GM18499 (cell line): ENCODE results near the gene ARNT2.
"Not testable (repeated sequence)": the region's sequence is repeated elsewhere in the genome, so short reads cannot be mapped to it uniquely, and the experiment has no call there.

ENCODE experiments used
- ATAC-seq: cut with Tn5 transposase; IDR thresholded peaks from one replicate; pipeline ENCODE4 v1.9.1; 2021; ENCODE audit warnings: moderate number of reproducible peaks; ENCODE audit not compliant: insufficient read depth, unreplicated experiment

Gene ARNT2

GRCh38 chr15:80637747-80638146 lies 233.6 kb downstream of the ARNT2 start:
- ATAC-seq = no peak

- no peak for ATAC-seq
These were observed 234.5 kb downstream of the ARNT2 start for GRCh38 chr15:80638553-80639167.

- no peak for ATAC-seq
These were observed 235.0 kb downstream of the ARNT2 start for GRCh38 chr15:80639168-80639555.

DNA sequence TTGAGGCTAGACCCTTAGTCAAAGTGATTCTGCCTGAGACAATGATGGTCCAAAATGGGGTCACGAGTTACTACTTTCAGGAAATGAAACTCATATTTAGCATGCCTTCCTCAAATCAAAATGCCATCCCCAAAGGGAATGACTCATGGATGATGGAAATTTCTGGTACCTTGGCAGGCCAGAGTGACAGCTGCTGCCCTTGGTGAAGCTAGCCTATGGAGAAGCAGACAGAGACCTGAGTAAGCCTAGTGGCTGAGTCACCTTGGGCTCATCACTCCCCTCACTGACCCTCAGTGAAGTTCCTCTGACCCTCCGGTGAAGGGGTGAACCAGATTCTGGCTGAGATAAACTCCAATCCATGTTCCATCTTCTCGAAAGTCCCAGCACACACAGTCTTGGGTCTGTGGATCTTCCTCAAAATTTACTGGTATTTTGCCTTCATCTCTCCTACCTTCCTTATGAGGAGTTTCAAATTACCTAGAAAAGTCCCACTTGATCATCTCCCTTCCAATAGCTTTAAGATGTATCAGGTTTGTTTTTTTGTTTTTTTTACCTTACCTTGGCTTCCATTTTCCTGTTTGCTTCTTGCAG lies 236.4 kb downstream of the ARNT2 start:
- ATAC-seq = no peak

GRCh38 chr15:80641384-80641783 lies 237.2 kb downstream of the ARNT2 start:
- ATAC-seq = no peak

DNA sequence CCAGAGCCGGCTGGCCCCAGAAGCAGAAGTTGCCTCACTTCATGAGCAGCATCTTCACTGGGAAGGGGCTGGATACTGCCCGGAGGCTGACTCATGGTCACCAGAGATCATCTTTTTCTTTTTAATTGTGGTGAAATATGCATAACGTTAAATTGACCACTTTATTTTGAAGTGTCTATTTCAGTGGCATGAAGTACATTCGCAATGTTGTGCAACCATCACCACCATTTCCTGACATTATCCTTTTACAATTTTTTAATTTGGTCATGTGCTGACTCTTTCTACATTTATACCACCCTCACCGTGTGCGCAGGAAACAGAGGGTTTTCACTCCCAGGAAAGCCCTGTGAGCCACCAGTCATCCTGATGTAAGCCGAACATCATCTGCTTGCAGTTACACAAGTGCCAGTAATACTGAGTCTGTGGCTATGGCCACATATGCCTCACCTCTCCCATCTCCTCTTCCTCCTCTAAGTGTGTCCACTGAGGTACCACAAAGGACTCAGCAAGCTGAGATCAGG lies 239.3 kb downstream of the ARNT2 start:
- ATAC-seq = no peak

DNA sequence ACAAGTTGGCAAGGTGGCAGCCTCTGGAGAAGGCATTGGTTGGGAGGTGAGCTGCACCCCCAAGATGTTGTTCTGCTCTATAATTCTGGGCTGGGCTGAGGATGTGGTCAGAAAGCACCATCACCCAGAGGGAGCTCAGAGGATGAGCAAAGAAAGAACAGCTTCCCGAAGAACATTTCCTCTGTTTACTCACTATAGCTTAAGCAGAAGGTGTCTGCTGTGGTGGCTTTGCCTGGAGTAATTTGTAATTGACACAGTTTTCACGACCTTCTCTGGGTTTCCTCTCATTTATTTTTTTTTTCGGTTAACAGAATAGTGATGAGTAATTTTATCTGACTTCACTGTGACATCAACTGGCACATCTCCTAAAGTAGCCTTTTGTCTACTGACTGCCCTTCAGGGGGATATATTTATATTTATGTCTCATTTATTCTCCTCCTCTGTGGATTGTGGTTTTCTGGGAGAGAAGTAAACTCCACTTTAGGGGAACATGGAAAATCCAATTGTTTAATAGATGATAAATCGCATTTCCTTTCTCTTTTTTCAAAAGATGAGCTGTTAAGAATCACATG lies 241.4 kb downstream of the ARNT2 start:
- no peak for ATAC-seq

GRCh38 chr15:80647424-80647823 lies 243.2 kb downstream of the ARNT2 start:
- not testable (repeated sequence) for ATAC-seq
